A673 (cell line): ENCODE data around the gene RAPGEF5. TPM values are rescaled to one million over a fixed set of nuclear protein-coding genes. Genes with fewer than 3 reads are reported as not detected.

ENCODE experiments used
- BruUV-seq: library from RNA; stranded (reverse); fragments of 400-500 nt; replicated peaks from 2 replicates; lab custom pipeline; 2021; lab: Mats Ljungman, UMichigan
- CTCF ChIA-PET: fragments of 300-600 bp; sonication (Branson Sonifier 250); formaldehyde crosslinking; loops from one replicate; lab custom pipeline; 2022; ENCODE audit warnings: antibody characterized with exemption; lab: Charles Lee
- POLR2A ChIA-PET: fragments of 300-600 bp; sonication (Branson Sonifier 250); formaldehyde crosslinking; loops from one replicate; lab custom pipeline; 2022; ENCODE audit warnings: antibody characterized with exemption; ENCODE audit not compliant: low non-redundant PET; lab: Charles Lee
- DNase-seq: peaks from one replicate; pipeline ENCODE4 v3.0.0-alpha.2; 2015; ENCODE audit warnings: low spot score
- H3K27ac ChIP-seq: fragments of 200-600 bp; sonication (generic); 2 replicates; pipeline ENCODE4 v1.5.1; 2016; ENCODE audit warnings: mixed run types, low read depth, mild to moderate bottlenecking, mixed read lengths, antibody characterized with exemption, low read length; ENCODE audit not compliant: poor library complexity, severe bottlenecking
- H3K27me3 ChIP-seq: fragments of 200-600 bp; sonication (generic); replicated peaks from 2 replicates; pipeline ENCODE4 v1.6.1; 2017; ENCODE audit warnings: mixed run types, low read depth, mild to moderate bottlenecking, mixed read lengths, antibody characterized with exemption, low read length; ENCODE audit not compliant: insufficient read depth, poor library complexity
- H3K36me3 ChIP-seq: fragments of 200-600 bp; sonication (generic); 2 replicates; pipeline ENCODE4 v1.6.1; 2016; ENCODE audit warnings: mixed run types, mild to moderate bottlenecking, mixed read lengths, antibody characterized with exemption, low read length; ENCODE audit not compliant: insufficient read depth, poor library complexity, severe bottlenecking
- H3K4me1 ChIP-seq: fragments of 200-600 bp; sonication (generic); 2 replicates; pipeline ENCODE4 v1.6.1; 2017; ENCODE audit warnings: mixed run types, mild to moderate bottlenecking, mixed read lengths, antibody characterized with exemption, low read length; ENCODE audit not compliant: insufficient read depth, poor library complexity, severe bottlenecking
- H3K4me3 ChIP-seq: fragments of 200-600 bp; sonication (generic); 2 replicates; pipeline ENCODE4 v1.5.1; 2016; ENCODE audit warnings: low read depth, mixed run types, mild to moderate bottlenecking, mixed read lengths, low read length; ENCODE audit not compliant: poor library complexity, severe bottlenecking
- H3K9me3 ChIP-seq: fragments of 200-600 bp; sonication (generic); 2 replicates; pipeline ENCODE4 v1.6.1; 2016; ENCODE audit warnings: mixed run types, low read depth, mild to moderate bottlenecking, mixed read lengths, antibody characterized with exemption, low read length; ENCODE audit not compliant: poor library complexity, severe bottlenecking
- EZH2 ChIP-seq: fragments of 200-600 bp; sonication (generic); IDR thresholded peaks from 2 replicates; pipeline ENCODE4 v1.6.1; 2017; ENCODE audit warnings: borderline replicate concordance, low read depth, mild to moderate bottlenecking, mixed read lengths, antibody characterized with exemption, low read length; ENCODE audit not compliant: poor library complexity, severe bottlenecking
- intact Hi-C: fragments of 100-400 bp; cut with micrococcal nuclease; formaldehyde crosslinking; loops from one replicate; pipeline ENCODE4 v1.10.0; 2022; ENCODE audit not compliant: unreplicated experiment
- total RNA-seq: library from RNA; stranded (reverse); gene quantifications from 2 replicates; pipeline ENCODE4 v1.2.3, GENCODE V29; 2021
- TF ChIP-seq, protein P1 (sequence below): fragments of 300-800, 200-600 bp; sonication (generic); conservative IDR thresholded peaks from 2 replicates; pipeline ENCODE4 v1.5.1; 2017; ENCODE audit warnings: low read depth, mild to moderate bottlenecking, antibody characterized with exemption, low read length, moderate library complexity, mixed read lengths

RAPGEF5 gene
- total RNA-seq, 1 experiment from 2014 or later: 10.7 TPM

DNA sequence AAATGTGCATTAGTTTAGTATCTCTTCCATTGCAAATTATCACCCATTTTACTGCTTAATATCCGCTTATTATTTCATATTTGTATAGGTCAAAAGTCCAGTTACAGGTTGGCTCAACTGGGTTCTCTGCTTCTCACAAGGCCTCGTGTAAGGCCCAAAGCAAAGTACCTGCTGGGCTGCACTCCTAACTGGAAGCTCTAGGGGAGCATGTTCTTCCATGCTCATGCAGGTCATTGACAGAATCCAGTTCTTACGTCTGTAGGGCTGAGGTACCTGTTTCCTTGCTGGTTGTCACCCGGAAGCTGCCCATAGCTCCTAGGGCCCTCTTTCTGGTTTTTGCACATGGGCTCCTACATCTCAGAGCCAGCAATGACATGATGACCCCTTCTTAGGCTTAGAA is 79.6 kb downstream of the RAPGEF5 start:
- BruUV-seq: no TSS peak
- no peak for DNase-seq
- no peaks in the 10 kb centered on the region for H3K9me3 ChIP-seq
- POLR2A ChIA-PET: no interaction called here
- H3K27me3 ChIP-seq: no peaks in the 10 kb centered on the region
- no peak for TF ChIP-seq EZH2
- TF ChIP-seq, protein P1, sequence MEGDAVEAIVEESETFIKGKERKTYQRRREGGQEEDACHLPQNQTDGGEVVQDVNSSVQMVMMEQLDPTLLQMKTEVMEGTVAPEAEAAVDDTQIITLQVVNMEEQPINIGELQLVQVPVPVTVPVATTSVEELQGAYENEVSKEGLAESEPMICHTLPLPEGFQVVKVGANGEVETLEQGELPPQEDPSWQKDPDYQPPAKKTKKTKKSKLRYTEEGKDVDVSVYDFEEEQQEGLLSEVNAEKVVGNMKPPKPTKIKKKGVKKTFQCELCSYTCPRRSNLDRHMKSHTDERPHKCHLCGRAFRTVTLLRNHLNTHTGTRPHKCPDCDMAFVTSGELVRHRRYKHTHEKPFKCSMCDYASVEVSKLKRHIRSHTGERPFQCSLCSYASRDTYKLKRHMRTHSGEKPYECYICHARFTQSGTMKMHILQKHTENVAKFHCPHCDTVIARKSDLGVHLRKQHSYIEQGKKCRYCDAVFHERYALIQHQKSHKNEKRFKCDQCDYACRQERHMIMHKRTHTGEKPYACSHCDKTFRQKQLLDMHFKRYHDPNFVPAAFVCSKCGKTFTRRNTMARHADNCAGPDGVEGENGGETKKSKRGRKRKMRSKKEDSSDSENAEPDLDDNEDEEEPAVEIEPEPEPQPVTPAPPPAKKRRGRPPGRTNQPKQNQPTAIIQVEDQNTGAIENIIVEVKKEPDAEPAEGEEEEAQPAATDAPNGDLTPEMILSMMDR: no peak
- H3K27ac ChIP-seq: no peak overlapping the region
- intact Hi-C loops: no loop called here
- H3K36me3 ChIP-seq: no peaks in the 10 kb centered on the region
- CTCF ChIA-PET: no interaction called here
- H3K4me1 ChIP-seq: peaks cover 10% of the 10 kb centered on the region
- H3K4me3 ChIP-seq: no peak overlapping the region

DNA sequence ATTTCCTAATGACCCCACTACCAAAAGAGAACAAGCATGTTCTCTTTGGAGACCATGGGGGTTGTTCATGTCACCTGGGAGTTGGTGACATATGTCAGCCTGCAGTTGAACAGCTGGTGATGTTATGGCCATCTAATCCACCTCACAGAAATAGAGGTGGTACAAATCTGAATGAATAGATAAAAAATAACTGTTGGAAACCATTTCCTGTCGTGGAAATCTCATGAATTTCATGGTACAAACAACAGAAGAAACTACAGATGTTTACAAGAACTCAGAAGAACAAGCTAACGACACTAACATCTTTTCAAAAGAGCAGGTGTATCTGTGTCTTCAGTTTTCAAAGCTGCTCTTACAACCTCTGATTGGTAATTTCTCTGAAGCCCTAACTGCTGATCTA is 81.3 kb downstream of the RAPGEF5 start:
- H3K4me3 ChIP-seq: no peak overlapping the region
- DNase-seq: no peak
- H3K27me3 ChIP-seq: no peaks in the 10 kb centered on the region
- intact Hi-C loops: no loop called here
- no peak overlapping the region for H3K27ac ChIP-seq
- TF ChIP-seq, protein P1: no peak
- no peak for TF ChIP-seq EZH2
- POLR2A ChIA-PET: no interaction called here
- H3K4me1 ChIP-seq: peaks cover 16% of the 10 kb centered on the region
- H3K9me3 ChIP-seq: no peaks in the 10 kb centered on the region
- H3K36me3 ChIP-seq: no peaks in the 10 kb centered on the region
- no TSS peak for BruUV-seq
- CTCF ChIA-PET: interaction anchor here (0.5 kb wide), 1 partner anchor 1510 kb away, joined by 3 read pairs; no protein-coding TSS in a partner anchor

DNA sequence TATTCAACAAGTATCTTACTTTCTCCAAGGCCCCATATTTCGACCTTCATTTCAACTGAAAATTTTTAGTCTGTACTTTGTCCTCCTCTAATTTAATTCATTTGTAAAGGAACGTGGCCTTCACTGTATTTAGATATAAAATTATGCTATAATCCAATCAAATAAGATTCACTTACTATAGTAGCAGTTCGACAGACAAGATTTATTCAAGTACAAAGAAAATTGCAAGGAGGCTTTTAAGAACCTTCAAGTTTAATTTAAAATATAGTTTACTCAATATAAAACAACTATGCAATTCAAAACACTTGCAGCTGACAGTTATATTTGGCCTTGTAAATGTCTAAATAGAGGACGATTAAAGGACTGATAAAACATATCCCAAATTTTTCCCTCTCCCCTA is 85.6 kb downstream of the RAPGEF5 start:
- no peak for DNase-seq
- H3K27me3 ChIP-seq: no peaks in the 10 kb centered on the region
- intact Hi-C loops: no loop called here
- H3K36me3 ChIP-seq: no peaks in the 10 kb centered on the region
- TF ChIP-seq, protein P1: no peak
- TF ChIP-seq EZH2: no peak
- no peak overlapping the region for H3K4me3 ChIP-seq
- BruUV-seq: no TSS peak
- POLR2A ChIA-PET: no interaction called here
- H3K27ac ChIP-seq: no peak overlapping the region
- H3K4me1 ChIP-seq: peaks cover 44% of the 10 kb centered on the region
- H3K9me3 ChIP-seq: no peaks in the 10 kb centered on the region
- CTCF ChIA-PET: no interaction called here
